ENCODE measurements around the gene SREBF1. TPM values are rescaled to one million over a fixed set of nuclear protein-coding genes. Genes with fewer than 3 reads are reported as not detected.

SREBF1 gene
- total and polyA plus RNA-seq, 2 of the 8 experiments (the other 6 are each of a cell fraction or from before 2014, with no cell fraction given): 28.6 to 70.8 TPM

DNA sequence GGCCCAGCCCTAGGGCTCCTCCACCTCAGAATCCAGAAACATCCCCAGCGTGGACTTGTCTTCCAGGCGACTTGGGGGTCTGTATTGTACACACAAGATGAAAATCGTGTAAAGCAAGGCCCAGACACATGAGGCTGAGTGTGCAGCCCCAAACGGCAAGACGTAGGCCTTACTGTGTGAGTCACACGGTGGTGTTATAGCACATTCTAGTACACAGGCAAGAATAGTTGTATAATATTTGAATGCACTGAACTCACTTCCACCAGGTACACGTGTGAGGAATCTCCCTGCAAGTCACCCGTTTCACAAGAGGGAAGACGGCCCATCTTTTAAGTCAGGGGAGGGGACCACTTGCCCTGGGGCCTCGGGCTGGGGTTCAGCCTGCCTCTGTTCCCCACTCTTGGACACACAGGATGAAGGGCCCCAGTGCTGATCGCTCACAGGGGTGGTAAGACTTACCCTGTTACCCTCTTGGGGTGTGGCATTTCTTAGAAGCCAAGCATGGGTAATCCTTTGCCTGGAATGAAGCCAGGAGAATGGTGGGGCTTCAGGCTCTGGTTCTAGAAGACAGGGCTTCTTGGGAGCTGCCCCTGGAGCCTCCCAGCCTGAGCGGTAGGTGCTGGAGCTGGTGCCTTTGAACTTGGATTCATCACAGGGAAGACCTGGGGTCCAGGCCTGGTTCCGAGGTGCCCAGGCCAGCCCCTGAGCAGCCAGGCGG lies 71.3 kb downstream of the SREBF1 start:
- ChIA-PET POLR2A (ENCODE audit: partially characterized antibody) (interaction anchor here (0.6 to 1.2 kb wide), 2 partner anchors 15 to 73 kb away, joined by 3 read pairs; no protein-coding TSS in a partner anchor), CTCF (ENCODE audit: partially characterized antibody) (interaction anchor here (1.0 to 1.4 kb wide), 3 partner anchors 9 to 268 kb away, joined by 3 to 4 read pairs (median 4); no protein-coding TSS in a partner anchor)
- H4K5ac ChIP-seq (ENCODE audit: insufficient read length, low read depth, low read length): no peak overlapping the region
- H4K8ac ChIP-seq (ENCODE audit: extremely low read depth, insufficient read depth, low read length): no peak overlapping the region
- no peak overlapping the region for H2BK120ac ChIP-seq (replicated peaks; ENCODE audit: low read depth, low read length)
- no peak overlapping the region for H3K56ac ChIP-seq (replicated peaks; ENCODE audit: insufficient read length, low read depth, low read length)
- FAIRE-seq (no peak), DNase-seq (ENCODE audit: low read depth in 1 of 2, low spot score in 2 of 2) (no peak)
- no peaks in the 10 kb centered on the region for H4K20me1 ChIP-seq (replicated peaks in 1 of 2; ENCODE audit: control insufficient read depth in 1 of 2, insufficient read depth in 2 of 2, low read length in 2 of 2)
- no peak overlapping the region for H2BK12ac ChIP-seq (ENCODE audit: low read depth, low read length)
- H2AFZ ChIP-seq (ENCODE audit: low read length): no peak overlapping the region
- peaks cover 0 to 2% (median 0%) of the 10 kb centered on the region in 4 experiments; a peak in 2 of 7 replicates for H3K27me3 ChIP-seq (replicated peaks in 1 of 4; ENCODE audit: control insufficient read depth in 3 of 4, extremely low read depth in 1 of 4, insufficient read depth in 3 of 4, low read length in 3 of 4)
- peaks cover 0 to 9% (median 6%) of the 10 kb centered on the region in 4 experiments; a peak in 5 of 7 replicates for H3K4me1 ChIP-seq (replicated peaks in 1 of 4; ENCODE audit: control insufficient read depth in 3 of 4, insufficient read depth in 4 of 4, low read length in 3 of 4)
- H3K4me3 ChIP-seq (ENCODE audit: extremely low read depth in 1 of 4, insufficient read depth in 2 of 4, low read depth in 3 of 4, low read length in 4 of 4): no peak overlapping the region
- H3K23ac ChIP-seq (ENCODE audit: insufficient read length): no peak overlapping the region
- no peaks in the 10 kb centered on the region for H3K36me3 ChIP-seq (ENCODE audit: control insufficient read depth in 2 of 4, insufficient read depth in 4 of 4, low read length in 3 of 4)
- no peak overlapping the region for H3K4me2 ChIP-seq (ENCODE audit: insufficient read depth in 1 of 2, low read depth in 2 of 2, low read length in 2 of 2)
- no peak overlapping the region for H2BK5ac ChIP-seq (ENCODE audit: low read depth, low read length)
- no peak overlapping the region for H3K18ac ChIP-seq (ENCODE audit: extremely low read depth, low read length)
- H2AK5ac ChIP-seq (ENCODE audit: low read depth, low read length): no peak overlapping the region
- no peak overlapping the region for H3K27ac ChIP-seq (ENCODE audit: low read depth, low read length)
- no peak overlapping the region for H4K91ac ChIP-seq (replicated peaks; ENCODE audit: insufficient read length, low read length)
- 88% methylated on average over 14 of the region's 14 CpGs; no CpG with 5 or more reads in 1 of the 2 experiments for WGBS, 2 experiments (ENCODE audit: extremely low coverage in 1 of 2, insufficient coverage in 1 of 2, insufficient read length in 1 of 2, insufficient replicate concordance in 2 of 2, low coverage in 1 of 2, low lambda C conversion rate in 2 of 2, missing lambda C conversion rate in 1 of 2)
- no peak overlapping the region for H2BK15ac ChIP-seq (ENCODE audit: low read length)
- no peak overlapping the region for H3K14ac ChIP-seq (ENCODE audit: insufficient read length)
- H3K9ac ChIP-seq (replicated peaks in 1 of 4; ENCODE audit: extremely low read depth in 1 of 4, low read depth in 3 of 4, low read length in 3 of 4): no peak overlapping the region
- no peak overlapping the region for H3K4ac ChIP-seq (replicated peaks; ENCODE audit: insufficient read length, low read depth, low read length)
- no peak overlapping the region for H2BK20ac ChIP-seq (ENCODE audit: low read length)
- H3K9me3 ChIP-seq (ENCODE audit: insufficient read depth in 2 of 2, low read depth in 1 of 2, low read length in 1 of 2): no peaks in the 10 kb centered on the region
- H3K23me2 ChIP-seq (ENCODE audit: low read depth, low read length): no peaks in the 10 kb centered on the region
- H3K79me1 ChIP-seq (ENCODE audit: low read depth, low read length): no peaks in the 10 kb centered on the region
- H3K79me2 ChIP-seq (ENCODE audit: control insufficient read depth in 1 of 2, insufficient read depth in 2 of 2, low read length in 2 of 2): no peaks in the 10 kb centered on the region
- no peak for TF ChIP-seq SRF (IDR thresholded peaks at IDR 0.05; ENCODE audit: low read depth, low read length)
- no peak for TF ChIP-seq CBX8 (IDR thresholded peaks at IDR 0.05; ENCODE audit: borderline replicate concordance, low read depth, low read length)
- no peak for TF ChIP-seq BRCA1 (IDR thresholded peaks at IDR 0.05; ENCODE audit: low read depth, low read length)
- TF ChIP-seq RBBP5 (IDR thresholded peaks at IDR 0.05; ENCODE audit: borderline replicate concordance, low read depth, low read length): no peak
- TF ChIP-seq POU5F1 (IDR thresholded peaks at IDR 0.05; ENCODE audit: low read depth, low read length): no peak
- TF ChIP-seq ZNF274 (IDR thresholded peaks at IDR 0.05; ENCODE audit: borderline replicate concordance, extremely low read depth, low read length): no peak
- no peak for TF ChIP-seq SP1 (IDR thresholded peaks at IDR 0.05; ENCODE audit: low read depth, low read length)
- no peak for TF ChIP-seq CTBP2 (IDR thresholded peaks at IDR 0.05; ENCODE audit: borderline replicate concordance, insufficient read depth, insufficient read length, low read length)
- no peak for TF ChIP-seq TCF12 (IDR thresholded peaks at IDR 0.05; ENCODE audit: low read depth, low read length)
- no peak for TF ChIP-seq TEAD4 (IDR thresholded peaks at IDR 0.05; ENCODE audit: low read depth, low read length)
